ENCODE measurements around the gene PYM1. TPM values are rescaled to one million over a fixed set of nuclear protein-coding genes. Genes with fewer than 3 reads are reported as not detected.

PYM1 gene
- total and polyA plus RNA-seq, 2 of the 13 experiments (the other 11 are each of a cell fraction or from before 2014, with no cell fraction given) = 44.0 to 51.8 TPM

GRCh38 chr12:55908726-55909512 is 18.8 kb downstream of the PYM1 start (continued):
- no peak for TF ChIP-seq ZBTB49 (CRISPR knock-in tag; IDR thresholded peaks at IDR 0.05; ENCODE audit: borderline replicate concordance)
- peak; percentile 40 for TF ChIP-seq ISL2 (CRISPR knock-in tag; IDR thresholded peaks at IDR 0.05)
- TF ChIP-seq HNF4G (IDR thresholded peaks at IDR 0.05; ENCODE audit: borderline replicate concordance, low read depth, low read length) = peak; percentile 51; the same call in 1 of the 2 replicates
- no peak for TF ChIP-seq HNF4G (CRISPR knock-in tag; IDR thresholded peaks at IDR 0.05; ENCODE audit: borderline replicate concordance, low read depth)
- TF ChIP-seq ZNF749 (CRISPR knock-in tag; IDR thresholded peaks at IDR 0.05; ENCODE audit: borderline replicate concordance) = no peak
- 0 out of 2 replicates have a peak, but pooled peaks have one; percentile 23 for TF ChIP-seq PITX1 (CRISPR knock-in tag; IDR thresholded peaks at IDR 0.05)
- TF ChIP-seq ZNF136 (CRISPR knock-in tag; IDR thresholded peaks at IDR 0.05; ENCODE audit: low read depth) = no peak
- TF ChIP-seq ZFP91 (CRISPR knock-in tag; IDR thresholded peaks at IDR 0.05; ENCODE audit: borderline replicate concordance) = no peak
- no peak for TF ChIP-seq HIC2 (CRISPR knock-in tag; IDR thresholded peaks at IDR 0.05; ENCODE audit: low read depth)
- TF ChIP-seq, protein P1, sequence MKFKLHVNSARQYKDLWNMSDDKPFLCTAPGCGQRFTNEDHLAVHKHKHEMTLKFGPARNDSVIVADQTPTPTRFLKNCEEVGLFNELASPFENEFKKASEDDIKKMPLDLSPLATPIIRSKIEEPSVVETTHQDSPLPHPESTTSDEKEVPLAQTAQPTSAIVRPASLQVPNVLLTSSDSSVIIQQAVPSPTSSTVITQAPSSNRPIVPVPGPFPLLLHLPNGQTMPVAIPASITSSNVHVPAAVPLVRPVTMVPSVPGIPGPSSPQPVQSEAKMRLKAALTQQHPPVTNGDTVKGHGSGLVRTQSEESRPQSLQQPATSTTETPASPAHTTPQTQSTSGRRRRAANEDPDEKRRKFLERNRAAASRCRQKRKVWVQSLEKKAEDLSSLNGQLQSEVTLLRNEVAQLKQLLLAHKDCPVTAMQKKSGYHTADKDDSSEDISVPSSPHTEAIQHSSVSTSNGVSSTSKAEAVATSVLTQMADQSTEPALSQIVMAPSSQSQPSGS (CRISPR knock-in tag; IDR thresholded peaks at IDR 0.05) = no peak
- TF ChIP-seq, protein P2, sequence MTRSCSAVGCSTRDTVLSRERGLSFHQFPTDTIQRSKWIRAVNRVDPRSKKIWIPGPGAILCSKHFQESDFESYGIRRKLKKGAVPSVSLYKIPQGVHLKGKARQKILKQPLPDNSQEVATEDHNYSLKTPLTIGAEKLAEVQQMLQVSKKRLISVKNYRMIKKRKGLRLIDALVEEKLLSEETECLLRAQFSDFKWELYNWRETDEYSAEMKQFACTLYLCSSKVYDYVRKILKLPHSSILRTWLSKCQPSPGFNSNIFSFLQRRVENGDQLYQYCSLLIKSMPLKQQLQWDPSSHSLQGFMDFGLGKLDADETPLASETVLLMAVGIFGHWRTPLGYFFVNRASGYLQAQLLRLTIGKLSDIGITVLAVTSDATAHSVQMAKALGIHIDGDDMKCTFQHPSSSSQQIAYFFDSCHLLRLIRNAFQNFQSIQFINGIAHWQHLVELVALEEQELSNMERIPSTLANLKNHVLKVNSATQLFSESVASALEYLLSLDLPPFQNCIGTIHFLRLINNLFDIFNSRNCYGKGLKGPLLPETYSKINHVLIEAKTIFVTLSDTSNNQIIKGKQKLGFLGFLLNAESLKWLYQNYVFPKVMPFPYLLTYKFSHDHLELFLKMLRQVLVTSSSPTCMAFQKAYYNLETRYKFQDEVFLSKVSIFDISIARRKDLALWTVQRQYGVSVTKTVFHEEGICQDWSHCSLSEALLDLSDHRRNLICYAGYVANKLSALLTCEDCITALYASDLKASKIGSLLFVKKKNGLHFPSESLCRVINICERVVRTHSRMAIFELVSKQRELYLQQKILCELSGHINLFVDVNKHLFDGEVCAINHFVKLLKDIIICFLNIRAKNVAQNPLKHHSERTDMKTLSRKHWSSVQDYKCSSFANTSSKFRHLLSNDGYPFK (CRISPR knock-in tag; IDR thresholded peaks at IDR 0.05; ENCODE audit: borderline replicate concordance) = no peak
- TF ChIP-seq PBX3 (CRISPR knock-in tag; IDR thresholded peaks at IDR 0.05; ENCODE audit: borderline replicate concordance) = no peak
- TF ChIP-seq ZNF343 (CRISPR knock-in tag; IDR thresholded peaks at IDR 0.05) = no peak
- TF ChIP-seq ZNF567 (CRISPR knock-in tag; IDR thresholded peaks at IDR 0.05; ENCODE audit: borderline replicate concordance) = no peak
- TF ChIP-seq GABPB1 (CRISPR knock-in tag; IDR thresholded peaks at IDR 0.05) = no peak
- no peak for TF ChIP-seq ZNF530 (CRISPR knock-in tag; IDR thresholded peaks at IDR 0.05; ENCODE audit: low read depth)

Data from HepG2 (cell line).